Suppressor macrophage treated with lipopolysaccharide for 4 hours (primary cell): ENCODE measurements around the gene DLK1.

Source experiments
- DNase-seq: peaks from one replicate; pipeline ENCODE4 v3.0.0-alpha.2; 2020

Gene DLK1

GRCh38 chr14:100780246-100780645 is 53.6 kb downstream of the DLK1 start:
- DNase-seq, result no peak

GRCh38 chr14:100780646-100781355 is 54.1 kb downstream of the DLK1 start:
- no peak for DNase-seq

- DNase-seq, result no peak
Measured at GRCh38 chr14:100781952-100782351, 55.3 kb downstream of the DLK1 start.

GRCh38 chr14:100782516-100783320 is 56.0 kb downstream of the DLK1 start:
- DNase-seq, result no peak

DNA sequence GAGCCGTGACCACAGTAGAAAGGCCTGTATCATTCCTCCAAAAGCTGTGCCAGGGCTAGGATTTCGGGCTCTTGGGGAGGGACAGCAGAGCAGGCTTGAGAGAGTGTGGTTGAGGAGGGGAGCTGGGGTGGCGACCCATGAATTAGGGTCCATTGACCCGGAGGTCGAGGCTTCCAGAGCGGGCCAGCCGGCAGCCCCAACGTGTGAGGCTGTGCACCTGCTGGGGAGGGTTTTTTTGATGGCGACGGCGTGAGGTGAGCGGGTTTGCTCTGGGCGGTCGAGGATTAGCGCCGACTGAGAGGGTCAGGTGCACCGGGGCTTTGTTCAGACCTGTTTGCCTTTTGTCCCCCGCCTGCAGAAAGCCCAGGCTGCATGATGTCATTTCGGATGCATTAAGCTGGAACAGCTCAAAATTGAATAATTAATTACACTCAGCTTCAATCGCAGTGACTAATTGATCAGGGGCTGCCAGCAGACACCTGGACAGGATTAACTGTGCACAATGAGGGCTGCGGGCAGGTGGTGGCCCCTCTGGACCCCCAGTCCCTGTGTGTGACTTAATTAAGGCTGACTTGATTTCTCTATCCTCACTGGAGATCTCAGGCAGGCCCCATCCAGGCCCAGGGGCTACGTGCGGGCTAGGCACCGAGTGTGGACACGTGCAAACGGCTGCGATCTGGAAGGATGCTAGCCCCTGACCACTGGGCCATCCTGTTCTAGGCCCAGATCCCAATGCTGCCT is 57.1 kb downstream of the DLK1 start:
- no peak for DNase-seq

GRCh38 chr14:100784523-100785337 is 58.0 kb downstream of the DLK1 start:
- DNase-seq, result no peak

GRCh38 chr14:100785338-100785615 is 58.6 kb downstream of the DLK1 start:
- no peak for DNase-seq

DNA sequence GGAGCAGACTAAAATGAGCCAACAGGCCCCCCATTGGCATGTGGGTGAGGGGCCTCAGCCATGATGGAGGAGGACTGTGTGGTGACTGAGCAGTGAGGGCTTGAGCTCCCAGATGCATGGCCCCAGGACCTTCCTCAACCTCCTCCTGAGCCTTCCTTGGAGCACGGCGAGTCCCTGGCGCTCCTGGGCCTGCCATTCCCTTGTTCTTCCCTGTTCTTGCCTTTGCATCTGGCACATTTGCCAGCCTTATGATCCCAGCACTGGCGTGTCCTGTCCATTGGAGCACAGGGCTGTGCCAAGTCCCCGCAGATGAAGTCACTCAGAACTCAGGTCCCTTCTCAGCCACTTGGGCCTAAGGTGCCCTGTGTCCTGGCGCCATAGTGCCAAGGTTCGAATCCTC is 58.9 kb downstream of the DLK1 start:
- DNase-seq, result no peak

- DNase-seq, result no peak
Measured at GRCh38 chr14:100786131-100786530, 59.4 kb downstream of the DLK1 start.

- no peak for DNase-seq
Measured at GRCh38 chr14:100786576-100787219, 60.0 kb downstream of the DLK1 start.

DNA sequence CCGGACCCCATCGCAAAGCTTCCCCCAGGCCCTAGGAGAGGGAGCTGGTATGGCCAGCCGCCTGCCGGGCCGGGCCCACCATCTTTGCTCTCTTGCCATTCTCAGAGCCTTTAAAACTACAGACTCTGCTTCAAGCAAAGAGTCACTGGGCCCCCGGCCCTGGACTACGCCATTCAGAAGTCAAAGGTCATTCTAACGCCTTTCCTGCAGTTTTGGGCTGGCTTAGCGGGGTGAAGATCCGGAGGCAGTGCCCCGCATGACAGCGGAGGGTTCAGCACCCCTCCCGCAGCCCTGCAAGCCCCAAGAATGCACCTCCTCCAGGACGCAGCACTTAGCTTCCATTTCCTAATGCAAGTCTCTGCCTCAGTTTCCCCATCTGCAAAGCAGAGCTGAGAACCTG is 61.0 kb downstream of the DLK1 start:
- DNase-seq, result no peak
